Ecto neural progenitor cell (in vitro differentiated cells): Measurements from ENCODE around the gene SMIM21.

Source experiments
- DNase-seq: peaks from one replicate; pipeline ENCODE4 v3.0.0-alpha.2; 2018; ENCODE audit warnings: low spot score

The SMIM21 gene

GRCh38 chr18:75377258-75377657 is 50.2 kb downstream of the SMIM21 start:
- no peak for DNase-seq

- no peak for DNase-seq
Observed at GRCh38 chr18:75376004-75376403, 51.5 kb downstream of the SMIM21 start.

- DNase-seq, result no peak
Observed at GRCh38 chr18:75375341-75375740, 52.2 kb downstream of the SMIM21 start.

- no peak for DNase-seq
Observed at GRCh38 chr18:75374466-75374865, 53.0 kb downstream of the SMIM21 start.

- no peak for DNase-seq
Observed at GRCh38 chr18:75369026-75369721, 58.3 kb downstream of the SMIM21 start.

- no peak for DNase-seq
Observed at GRCh38 chr18:75365837-75366236, 61.7 kb downstream of the SMIM21 start.

GRCh38 chr18:75365254-75365629 is 62.3 kb downstream of the SMIM21 start:
- DNase-seq, result no peak

- no peak for DNase-seq
Observed at GRCh38 chr18:75364512-75365253, 62.8 kb downstream of the SMIM21 start.

GRCh38 chr18:75363446-75364225 is 63.9 kb downstream of the SMIM21 start:
- no peak for DNase-seq

GRCh38 chr18:75362435-75362834 is 65.1 kb downstream of the SMIM21 start:
- no peak for DNase-seq

- no peak for DNase-seq
Observed at GRCh38 chr18:75360941-75361340, 66.6 kb downstream of the SMIM21 start.

GRCh38 chr18:75360215-75360614 is 67.3 kb downstream of the SMIM21 start:
- DNase-seq, result no peak
